Rectal smooth muscle tissue (tissue), 1 donor: Measurements from ENCODE around the gene CELF6.

Experiments
- H3K27ac ChIP-seq: one replicate; pipeline ENCODE4 v1.7.0; 2013; ENCODE audit warnings: low read depth, low read length, inconsistent platforms
- H3K27me3 ChIP-seq: one replicate; pipeline ENCODE4 v1.7.0; 2013; ENCODE audit warnings: low read length; ENCODE audit not compliant: control insufficient read depth, insufficient read depth
- H3K36me3 ChIP-seq: one replicate; pipeline ENCODE4 v1.7.0; 2013; ENCODE audit warnings: low read length; ENCODE audit not compliant: control insufficient read depth, insufficient read depth
- H3K4me1 ChIP-seq: one replicate; pipeline ENCODE4 v1.7.0; 2013; ENCODE audit warnings: low read length; ENCODE audit not compliant: control insufficient read depth, insufficient read depth
- H3K4me3 ChIP-seq: one replicate; pipeline ENCODE4 v1.7.0; 2013; ENCODE audit warnings: low read length
- H3K9ac ChIP-seq: one replicate; pipeline ENCODE4 v1.7.0; 2013; ENCODE audit warnings: low read length

Gene CELF6

GRCh38 chr15:72248514-72248913, 71.4 kb downstream of the CELF6 start:
- Histone ChIP-seq H3K27me3 (no peaks in the 10 kb centered on the region), H3K27ac (no peak overlapping the region), H3K36me3 (peaks cover 29% of the 10 kb centered on the region), H3K9ac (no peak overlapping the region), H3K4me1 (no peaks in the 10 kb centered on the region), H3K4me3 (no peak overlapping the region)

- Histone ChIP-seq H3K4me1 (no peaks in the 10 kb centered on the region), H3K36me3 (peaks cover 20% of the 10 kb centered on the region), H3K9ac (no peak overlapping the region), H3K27ac (no peak overlapping the region), H3K27me3 (no peaks in the 10 kb centered on the region), H3K4me3 (no peak overlapping the region)
Measured at GRCh38 chr15:72242775-72243370, 77.1 kb downstream of the CELF6 start.

- no peaks in the 10 kb centered on the region for H3K4me1 ChIP-seq
- H3K9ac ChIP-seq: no peak overlapping the region
- no peaks in the 10 kb centered on the region for H3K27me3 ChIP-seq
- H3K36me3 ChIP-seq: peaks cover 20% of the 10 kb centered on the region
- no peak overlapping the region for H3K27ac ChIP-seq
- no peak overlapping the region for H3K4me3 ChIP-seq
Measured at GRCh38 chr15:72239652-72240051, 80.3 kb downstream of the CELF6 start.

- H3K27ac ChIP-seq: no peak overlapping the region
- no peaks in the 10 kb centered on the region for H3K4me1 ChIP-seq
- no peak overlapping the region for H3K4me3 ChIP-seq
- H3K36me3 ChIP-seq: peaks cover 16% of the 10 kb centered on the region
- no peak overlapping the region for H3K9ac ChIP-seq
- H3K27me3 ChIP-seq: no peaks in the 10 kb centered on the region
Measured at GRCh38 chr15:72238586-72238985, 81.4 kb downstream of the CELF6 start.

DNA sequence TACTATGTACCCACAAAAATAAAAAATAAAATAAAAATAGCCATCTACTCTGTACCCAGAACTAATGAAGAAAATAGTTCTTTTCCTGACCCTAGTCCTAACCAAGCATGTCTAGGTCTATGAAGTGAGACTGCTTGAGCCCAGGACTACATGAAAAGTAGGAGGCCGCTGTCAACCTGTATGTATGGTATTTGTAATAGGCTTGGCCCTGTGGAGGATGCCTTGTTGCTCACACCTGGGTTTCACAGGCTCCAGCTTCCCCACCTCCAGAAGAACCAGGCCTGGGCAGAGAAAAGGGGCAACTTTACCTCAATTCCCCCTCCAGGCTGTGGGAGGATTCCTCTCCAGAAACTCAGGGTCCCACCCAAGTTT, 82.1 kb downstream of the CELF6 start:
- peaks cover 16% of the 10 kb centered on the region for H3K36me3 ChIP-seq
- H3K4me3 ChIP-seq: no peak overlapping the region
- no peaks in the 10 kb centered on the region for H3K27me3 ChIP-seq
- no peaks in the 10 kb centered on the region for H3K4me1 ChIP-seq
- H3K9ac ChIP-seq: no peak overlapping the region
- no peak overlapping the region for H3K27ac ChIP-seq

DNA sequence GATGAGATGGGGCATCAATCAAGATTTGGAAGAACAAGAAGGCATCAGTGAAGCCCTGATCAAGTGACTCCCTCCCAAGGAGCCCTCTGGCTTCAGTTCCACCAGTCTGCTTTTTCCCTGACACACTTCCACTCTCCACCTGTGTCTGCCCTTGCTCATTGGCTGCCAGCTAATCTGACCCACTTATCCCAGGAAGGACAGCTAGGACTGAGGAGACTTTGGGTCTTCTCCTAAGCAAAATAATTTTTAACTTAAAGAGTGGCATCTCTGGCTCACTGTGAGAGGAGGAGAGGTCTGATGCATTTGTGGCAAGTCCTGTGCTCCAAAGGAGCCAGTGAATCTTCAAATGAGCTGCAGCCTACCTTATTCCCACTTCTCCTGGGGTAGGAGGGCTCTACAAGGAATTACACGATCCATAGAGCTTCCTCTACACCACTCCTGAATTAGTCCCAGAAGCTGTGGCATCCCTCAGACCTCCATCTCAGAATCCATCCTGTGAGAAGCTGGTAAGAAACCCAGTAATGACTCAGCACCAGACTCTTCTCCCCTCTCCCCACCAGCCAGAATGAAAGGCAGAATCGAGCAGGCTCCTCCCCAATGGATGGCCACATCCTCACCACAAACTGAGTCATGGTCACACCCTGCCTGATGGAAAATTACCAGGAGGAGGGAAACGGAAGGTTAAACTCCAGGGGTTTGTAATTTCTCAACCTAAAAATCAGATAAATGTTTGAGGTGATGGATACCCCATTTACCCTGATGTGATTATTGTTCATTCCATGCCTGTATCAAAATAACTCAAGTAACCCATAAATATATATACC, 82.7 kb downstream of the CELF6 start:
- Histone ChIP-seq H3K4me1 (no peaks in the 10 kb centered on the region), H3K27me3 (no peaks in the 10 kb centered on the region), H3K27ac (no peak overlapping the region), H3K4me3 (no peak overlapping the region), H3K9ac (no peak overlapping the region), H3K36me3 (peaks cover 14% of the 10 kb centered on the region)

GRCh38 chr15:72236381-72237003, 83.5 kb downstream of the CELF6 start:
- Histone ChIP-seq H3K9ac (no peak overlapping the region), H3K27ac (no peak overlapping the region), H3K36me3 (peaks cover 7% of the 10 kb centered on the region), H3K27me3 (no peaks in the 10 kb centered on the region), H3K4me3 (no peak overlapping the region), H3K4me1 (peaks cover 3% of the 10 kb centered on the region)

GRCh38 chr15:72235298-72235697, 84.7 kb downstream of the CELF6 start:
- Histone ChIP-seq H3K27me3 (no peaks in the 10 kb centered on the region), H3K4me3 (no peak overlapping the region), H3K36me3 (no peaks in the 10 kb centered on the region), H3K9ac (no peak overlapping the region), H3K4me1 (peaks cover 3% of the 10 kb centered on the region), H3K27ac (no peak overlapping the region)
